GM21825 (cell line): ENCODE measurements around the gene CAMKK2.
"Not testable (repeated sequence)": the region's sequence is repeated elsewhere in the genome, so short reads cannot be mapped to it uniquely, and the experiment has no call there.

ENCODE experiments used
- ATAC-seq: cut with Tn5 transposase; IDR thresholded peaks from one replicate; pipeline ENCODE4 v1.9.1; 2021; ENCODE audit warnings: mild to moderate bottlenecking, moderate library complexity; ENCODE audit not compliant: unreplicated experiment

The CAMKK2 gene

DNA sequence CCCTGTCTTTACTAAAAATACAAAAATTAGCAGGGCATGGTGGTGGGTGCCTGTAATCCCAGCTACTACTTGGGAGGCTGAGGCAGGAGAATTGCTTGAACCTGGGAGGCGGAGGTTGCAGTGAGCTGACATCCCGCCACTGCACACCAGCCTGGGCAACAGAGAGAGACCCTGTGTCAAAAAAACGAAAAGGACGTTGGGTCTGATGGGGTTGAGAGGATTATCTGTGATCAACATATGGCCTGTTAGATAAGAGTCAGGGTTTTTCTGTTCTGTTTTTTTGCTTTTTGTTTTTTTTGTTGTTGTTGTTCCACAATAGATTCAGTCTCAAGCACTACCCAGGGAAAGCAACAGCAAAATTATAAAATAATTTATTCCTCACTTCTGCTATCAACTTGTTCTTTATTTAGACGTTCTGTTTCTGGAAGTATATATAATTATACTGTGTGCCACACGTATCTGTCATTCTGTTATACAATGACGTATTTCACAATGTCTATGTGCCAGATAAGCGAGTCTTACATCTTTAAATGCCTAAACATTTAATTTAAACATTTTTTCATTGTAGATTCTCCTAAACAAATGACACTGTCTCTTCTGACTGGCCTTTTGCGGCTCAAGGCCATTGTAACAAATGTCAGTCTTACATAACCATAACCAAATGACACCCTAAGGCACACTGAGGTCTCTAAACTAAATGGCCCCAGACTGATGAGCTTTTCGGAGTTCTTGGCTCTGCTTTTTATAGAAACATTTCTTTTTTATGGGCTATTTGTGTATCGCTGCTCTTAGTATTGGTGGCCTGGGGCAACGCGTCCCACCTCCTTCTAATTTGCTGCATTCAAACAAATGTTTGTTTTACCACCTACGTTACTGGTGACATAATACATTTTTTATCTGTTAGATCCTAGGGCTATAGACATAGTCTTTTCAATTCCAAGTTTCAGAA, 93.8 kb downstream of the CAMKK2 start:
- no peak for ATAC-seq

DNA sequence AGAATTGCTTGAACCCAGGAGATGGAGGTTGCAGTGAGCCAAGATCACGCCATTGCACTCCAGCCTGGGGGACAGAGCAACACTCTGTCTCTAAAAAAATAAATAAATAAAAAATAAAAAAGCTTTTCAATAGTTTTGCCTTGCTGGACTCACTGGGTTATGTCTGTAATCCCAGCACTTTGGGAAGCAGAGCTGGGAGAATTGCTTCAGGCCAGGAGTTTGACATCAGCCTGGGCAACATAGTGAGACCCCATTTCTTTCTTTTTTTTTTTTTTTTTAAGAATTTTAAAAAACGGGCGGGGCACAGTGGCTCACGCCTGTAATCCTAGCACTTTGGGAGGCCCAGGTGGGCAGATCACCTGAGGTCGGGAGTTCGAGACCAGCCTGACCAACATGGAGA, 95.4 kb downstream of the CAMKK2 start:
- not testable (repeated sequence) for ATAC-seq

DNA sequence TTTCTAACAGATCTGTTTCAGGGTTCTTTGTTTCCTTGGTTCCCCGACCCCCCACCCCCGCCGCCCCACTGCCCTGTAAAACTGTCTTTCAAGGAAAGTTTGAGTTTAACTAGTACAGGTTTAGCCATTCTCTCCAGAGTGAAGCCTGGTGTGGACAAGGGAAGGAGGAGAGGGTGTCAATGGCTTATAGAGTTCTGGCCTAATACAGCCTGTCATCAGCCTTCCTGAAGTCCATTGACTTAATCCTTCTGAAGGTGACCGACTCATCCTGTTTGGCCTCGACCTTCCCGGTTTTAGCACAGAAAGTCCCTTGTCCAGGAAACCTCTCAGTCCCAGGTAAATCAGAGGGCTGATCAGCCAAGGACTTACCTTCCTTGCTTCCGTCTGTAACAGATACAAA, 97.6 kb downstream of the CAMKK2 start:
- ATAC-seq: no peak

DNA sequence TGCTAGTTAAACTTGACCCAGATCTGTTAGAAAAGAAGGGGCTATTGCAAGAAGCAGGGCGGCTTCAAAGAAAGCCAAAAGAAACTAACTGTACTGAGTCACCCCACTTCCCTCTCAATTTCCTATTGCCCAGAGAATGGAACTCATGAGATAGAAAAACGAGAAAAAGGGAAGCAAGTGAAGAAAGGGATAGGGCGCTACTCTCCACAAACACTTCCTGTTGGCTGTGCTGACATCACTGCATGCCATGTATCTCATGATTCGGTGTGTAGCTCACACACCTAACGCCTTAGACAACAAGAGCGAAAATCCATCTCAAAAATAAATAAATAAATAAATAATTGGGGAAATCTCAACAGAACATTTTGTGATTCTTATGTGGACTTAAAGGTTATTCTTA, 99.6 kb downstream of the CAMKK2 start:
- ATAC-seq: no peak

DNA sequence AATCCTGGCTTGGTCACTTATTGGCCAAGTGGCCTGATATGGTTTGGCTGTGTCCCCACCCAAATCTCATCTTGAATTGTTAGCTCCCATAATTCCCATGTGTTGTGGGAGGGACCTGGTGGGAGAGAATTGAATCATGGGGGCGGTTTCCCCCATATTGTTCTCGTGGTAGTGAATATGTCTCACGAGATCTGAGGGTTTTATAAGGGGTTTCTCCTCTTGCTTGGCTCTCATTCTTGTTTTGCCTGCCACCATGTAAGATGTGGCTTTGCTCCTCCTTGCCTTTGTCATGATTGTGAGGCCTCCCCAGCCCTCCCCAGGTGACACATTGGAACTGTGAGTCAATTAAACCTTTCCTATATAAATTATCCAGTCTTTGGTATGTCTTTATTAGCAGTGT, 105.4 kb downstream of the CAMKK2 start:
- ATAC-seq: no peak

DNA sequence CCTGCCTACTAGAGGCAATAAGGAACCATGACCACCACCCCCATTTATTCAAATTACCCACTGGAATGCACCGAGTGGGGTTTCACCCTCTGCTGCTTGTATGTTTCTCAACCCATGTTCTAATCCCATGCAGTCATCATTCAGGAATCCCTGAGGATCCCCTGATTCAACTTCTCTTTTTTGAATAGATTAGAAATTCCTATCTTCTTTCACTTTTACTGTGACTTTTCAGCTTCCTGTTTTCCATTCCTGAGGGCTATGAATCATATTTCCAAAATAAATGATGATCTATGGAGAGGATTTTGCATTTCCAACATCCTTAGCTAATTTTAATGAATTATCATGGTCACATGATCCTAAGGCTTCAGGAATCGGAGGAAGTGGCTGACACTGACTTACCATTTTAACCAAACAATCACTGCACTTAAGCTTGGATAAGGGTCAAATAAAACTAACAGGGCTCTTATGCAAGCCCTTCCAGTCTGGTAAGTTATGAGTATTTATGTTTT, 105.9 kb downstream of the CAMKK2 start:
- no peak for ATAC-seq

DNA sequence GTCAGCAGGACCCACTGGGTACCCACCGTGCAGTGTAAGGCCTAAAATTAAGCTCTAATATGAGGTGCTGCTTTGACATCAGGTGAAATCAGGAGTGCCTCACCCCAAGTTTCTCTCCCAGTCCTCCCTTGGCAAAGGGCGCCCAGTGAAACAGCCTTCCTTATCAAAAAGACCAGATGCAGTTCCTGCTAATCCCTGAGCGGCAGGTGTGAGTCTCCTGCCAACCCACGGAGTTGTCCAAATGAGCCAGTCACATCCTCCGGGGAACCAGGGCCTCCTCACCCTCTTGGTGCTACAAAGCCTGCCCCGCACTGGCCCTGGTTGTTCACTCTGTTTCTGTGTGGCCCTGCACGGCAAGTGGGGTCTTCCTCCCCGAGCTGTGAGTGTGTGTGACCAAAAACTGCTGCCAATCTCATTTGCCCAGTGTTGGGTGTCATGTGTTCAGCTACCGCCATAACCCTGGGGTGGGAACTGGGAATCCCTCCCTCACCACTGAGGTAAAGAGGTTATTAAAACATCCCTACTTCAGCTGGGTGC, 106.8 kb downstream of the CAMKK2 start:
- ATAC-seq: no peak

DNA sequence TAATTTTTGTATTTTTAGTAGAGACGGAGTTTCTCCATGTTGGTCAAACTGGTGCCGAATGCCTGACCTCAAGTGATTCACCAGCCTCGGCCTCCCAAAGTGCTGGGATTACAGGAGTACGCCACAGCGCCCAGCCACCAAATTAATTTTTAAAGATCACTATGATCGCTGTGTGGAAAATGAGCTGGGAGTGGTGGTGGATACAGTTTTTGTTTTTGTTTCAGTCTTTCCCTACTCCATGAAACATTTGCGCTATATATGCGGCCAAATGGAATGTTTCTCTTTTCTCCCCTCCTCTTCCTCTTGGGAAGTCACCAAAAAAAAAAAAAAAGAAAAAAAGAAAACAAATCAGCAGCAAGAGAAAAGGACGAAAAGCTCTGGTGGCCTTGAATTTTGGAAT, 107.4 kb downstream of the CAMKK2 start:
- no peak for ATAC-seq

DNA sequence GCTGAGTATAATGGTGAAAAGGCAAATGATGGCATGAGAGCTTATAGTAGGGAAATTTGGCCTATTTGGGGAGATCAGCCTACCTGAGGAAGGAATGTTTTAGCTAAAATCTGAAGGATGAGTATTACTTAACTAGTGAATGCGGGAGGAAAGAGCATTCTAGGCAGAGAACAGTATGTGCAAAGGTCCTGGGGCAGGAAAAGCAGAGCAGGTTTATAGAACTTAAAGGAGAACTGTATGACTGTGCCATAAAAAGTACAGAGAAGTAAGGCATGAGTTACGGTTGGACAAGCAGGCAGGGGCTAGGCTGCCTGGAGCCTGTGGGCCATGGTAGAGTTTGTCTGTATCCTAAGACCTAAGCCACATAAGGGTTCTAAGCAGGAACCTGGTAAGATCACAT, 108.3 kb downstream of the CAMKK2 start:
- no peak for ATAC-seq
